HL-60/S4 treated with retinoic acid at 250 ng/mL for 4 days and 3 days (cell line): Measurements from ENCODE around the gene HOXA11.

Experiments
- in situ Hi-C: fragments of 300-500 bp; cut with MboI; formaldehyde crosslinking; loops from 2 replicates; pipeline ENCODE4 v1.7.0; 2022; ENCODE audit warnings: low sequenced_read_pairs

HOXA11 gene

DNA sequence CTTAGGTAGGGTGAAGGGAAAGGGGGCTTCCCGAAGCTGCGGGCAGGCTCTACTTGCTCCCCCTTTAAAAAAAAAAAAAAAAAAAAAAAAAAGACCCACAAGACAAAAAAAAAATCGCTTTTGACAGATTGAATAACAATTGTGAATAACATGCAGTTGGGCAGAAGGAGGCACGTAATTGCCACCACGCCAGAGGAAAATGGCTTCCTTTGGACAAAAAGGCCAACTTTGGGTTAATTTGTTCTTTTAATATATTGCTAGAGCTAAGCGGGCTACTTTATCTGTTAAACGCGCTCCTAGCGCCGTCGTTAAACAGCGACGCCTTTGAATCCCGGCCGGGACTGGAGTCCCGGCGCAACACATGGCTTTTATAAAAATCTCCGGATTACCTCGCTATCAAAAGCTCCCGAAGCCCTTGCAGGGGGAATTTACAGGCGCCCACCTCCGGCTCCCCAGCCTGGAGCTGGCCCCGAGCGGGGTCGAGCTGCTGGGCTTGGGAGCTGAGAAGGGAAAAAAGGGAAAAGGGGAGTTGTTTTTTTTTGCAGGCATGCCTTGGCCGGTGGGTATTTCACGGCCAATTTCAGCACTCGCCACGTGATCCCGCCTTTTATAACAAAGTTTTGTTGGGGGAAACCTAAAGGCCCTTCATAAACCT, 1.2 kb downstream of the HOXA11 start:
- in situ Hi-C loops, result loop anchor here (25.0 kb wide), 1 partner anchor 1297 kb away; no protein-coding TSS in a partner anchor

DNA sequence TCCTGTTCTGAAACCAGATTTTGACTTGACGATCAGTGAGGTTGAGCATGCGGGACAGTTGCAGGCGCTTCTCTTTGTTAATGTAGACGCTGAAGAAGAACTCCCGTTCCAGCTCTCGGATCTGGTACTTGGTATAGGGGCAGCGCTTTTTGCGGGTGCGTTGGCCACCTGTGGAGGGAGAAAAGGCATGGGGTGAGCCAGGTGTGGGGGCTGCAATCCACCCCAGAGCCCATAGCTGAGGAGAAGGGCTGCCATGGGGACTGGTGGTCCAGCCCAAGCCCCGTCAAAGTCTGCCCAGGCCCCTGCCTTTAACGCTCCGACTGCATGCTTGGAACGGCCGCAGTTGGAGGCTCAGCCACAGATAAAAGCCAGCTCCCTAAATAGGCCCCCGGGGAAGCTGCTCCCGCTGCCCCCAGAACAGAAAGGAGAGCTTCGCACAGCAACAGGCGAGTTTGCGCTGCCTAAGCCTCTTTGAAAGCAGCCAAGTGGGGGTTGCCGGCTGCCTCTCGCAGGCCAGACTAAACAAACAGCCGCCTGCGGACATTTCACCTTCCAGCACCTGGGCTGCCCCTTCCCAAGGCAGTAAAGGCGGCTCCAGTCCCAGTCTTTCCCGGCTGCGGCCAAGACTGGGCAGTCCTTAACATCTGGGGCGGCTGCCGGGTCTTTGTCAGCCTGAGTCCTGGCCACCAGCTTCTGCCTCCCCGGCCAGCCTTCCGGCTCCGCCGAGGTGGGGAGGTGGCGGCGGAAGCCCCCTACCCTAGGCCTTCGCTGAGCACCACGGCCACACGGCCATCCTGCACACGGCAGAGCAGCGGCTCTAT, 2.0 kb downstream of the HOXA11 start:
- in situ Hi-C loops, result loop anchor here (25.0 kb wide), 1 partner anchor 1296 kb away; no protein-coding TSS in a partner anchor

DNA sequence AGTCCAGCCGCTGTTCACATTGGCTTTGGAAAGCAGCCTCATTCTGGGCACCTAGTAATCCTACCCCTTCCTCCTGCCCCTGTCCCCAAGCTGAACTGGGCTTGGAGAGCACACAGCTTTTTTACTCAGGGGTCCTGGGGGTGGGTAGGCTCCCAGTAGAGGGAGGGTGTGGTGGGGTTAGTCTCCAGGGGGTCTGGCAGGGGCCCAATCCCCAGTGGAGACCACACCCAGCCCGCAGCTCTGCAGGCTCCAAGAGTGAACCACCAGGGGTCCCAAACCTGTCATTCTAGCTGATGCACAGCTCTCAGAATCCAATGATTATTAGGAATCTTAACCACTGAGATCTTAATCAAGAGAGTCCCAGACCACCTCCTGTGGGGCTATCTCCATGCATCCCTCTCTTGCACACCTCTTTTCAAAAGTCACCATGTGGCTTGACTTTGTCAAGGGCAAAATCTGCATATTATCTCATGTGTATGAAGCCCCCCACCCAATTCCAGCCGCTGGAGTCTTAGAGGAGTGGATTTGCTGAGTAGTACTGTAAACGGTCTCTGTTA, 2.7 kb downstream of the HOXA11 start:
- in situ Hi-C loops, result loop anchor here (25.0 kb wide), 1 partner anchor 1295 kb away; no protein-coding TSS in a partner anchor

DNA sequence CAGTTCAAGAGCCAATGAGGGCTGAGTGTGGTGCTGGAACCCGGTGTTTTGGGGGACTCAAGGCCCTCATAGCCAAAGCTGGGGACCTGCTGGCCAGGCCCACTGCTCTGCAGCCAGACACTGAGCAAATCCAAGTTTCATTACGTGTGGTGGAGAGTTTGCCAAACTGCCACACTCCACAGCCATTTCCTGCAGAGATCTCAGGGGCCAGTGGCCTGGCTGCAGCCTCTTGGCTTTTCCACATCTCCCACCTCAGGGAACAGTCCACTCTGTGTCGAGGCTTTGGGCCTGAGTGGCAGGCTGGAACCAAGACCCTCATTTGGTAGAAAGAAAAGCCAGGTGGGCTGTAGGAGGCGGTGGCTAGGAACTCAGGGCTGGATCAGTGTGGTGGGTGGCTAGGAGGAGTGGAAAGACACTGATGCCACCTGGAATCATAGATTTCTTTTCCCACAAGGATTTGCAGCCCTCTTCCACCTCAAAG, 3.2 kb downstream of the HOXA11 start:
- in situ Hi-C loops, result loop anchor here (25.0 kb wide), 1 partner anchor 1295 kb away; no protein-coding TSS in a partner anchor

DNA sequence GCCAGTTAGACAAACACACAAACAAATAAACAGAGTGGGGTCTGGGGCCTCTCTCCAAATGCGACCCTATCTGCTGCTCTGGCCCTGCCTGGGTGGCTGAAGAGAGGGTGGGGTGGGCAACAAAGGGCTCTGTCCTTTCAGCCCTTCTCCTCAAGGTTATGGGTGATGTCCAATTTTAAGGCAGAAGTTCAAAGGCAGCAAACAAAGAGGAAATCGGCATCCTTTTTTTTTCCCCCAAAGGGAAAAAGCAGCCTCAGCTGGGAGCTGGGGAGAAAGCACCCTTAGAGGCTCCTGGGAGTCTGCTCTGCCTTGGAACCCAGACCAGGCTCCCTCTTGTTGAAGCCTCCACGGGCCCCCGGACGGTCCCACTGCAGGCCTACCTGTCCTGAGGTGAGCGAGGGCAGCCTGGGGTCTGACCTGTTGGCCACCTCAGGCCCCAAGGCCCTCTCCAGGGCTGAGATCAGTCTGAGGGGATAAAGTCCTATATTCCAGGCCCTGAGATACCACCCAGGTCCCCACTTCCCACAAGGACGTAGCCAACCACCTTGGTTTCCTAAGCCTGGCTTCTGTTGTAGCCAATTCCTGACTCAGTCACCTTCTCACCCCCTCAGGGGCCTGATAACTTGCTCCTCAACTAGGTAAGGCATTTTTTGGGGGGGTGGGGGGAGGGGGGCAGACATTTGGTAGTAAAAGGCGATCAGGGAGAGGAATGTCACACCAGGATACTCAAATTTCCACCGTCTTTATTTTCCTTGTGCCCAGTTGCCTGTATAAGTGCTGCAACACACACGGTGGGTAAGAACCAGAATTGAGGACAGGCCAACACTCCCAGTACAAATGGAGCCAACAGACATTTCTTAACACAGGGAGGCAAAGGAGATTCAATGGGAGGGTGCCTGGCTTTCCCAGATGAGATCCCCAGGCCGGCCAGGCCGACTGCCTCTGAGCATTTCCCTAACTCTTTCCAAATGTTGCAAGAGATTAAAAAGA, 4.3 kb downstream of the HOXA11 start:
- in situ Hi-C loops, result loop anchor here (25.0 kb wide), 1 partner anchor 1293 kb away; no protein-coding TSS in a partner anchor

DNA sequence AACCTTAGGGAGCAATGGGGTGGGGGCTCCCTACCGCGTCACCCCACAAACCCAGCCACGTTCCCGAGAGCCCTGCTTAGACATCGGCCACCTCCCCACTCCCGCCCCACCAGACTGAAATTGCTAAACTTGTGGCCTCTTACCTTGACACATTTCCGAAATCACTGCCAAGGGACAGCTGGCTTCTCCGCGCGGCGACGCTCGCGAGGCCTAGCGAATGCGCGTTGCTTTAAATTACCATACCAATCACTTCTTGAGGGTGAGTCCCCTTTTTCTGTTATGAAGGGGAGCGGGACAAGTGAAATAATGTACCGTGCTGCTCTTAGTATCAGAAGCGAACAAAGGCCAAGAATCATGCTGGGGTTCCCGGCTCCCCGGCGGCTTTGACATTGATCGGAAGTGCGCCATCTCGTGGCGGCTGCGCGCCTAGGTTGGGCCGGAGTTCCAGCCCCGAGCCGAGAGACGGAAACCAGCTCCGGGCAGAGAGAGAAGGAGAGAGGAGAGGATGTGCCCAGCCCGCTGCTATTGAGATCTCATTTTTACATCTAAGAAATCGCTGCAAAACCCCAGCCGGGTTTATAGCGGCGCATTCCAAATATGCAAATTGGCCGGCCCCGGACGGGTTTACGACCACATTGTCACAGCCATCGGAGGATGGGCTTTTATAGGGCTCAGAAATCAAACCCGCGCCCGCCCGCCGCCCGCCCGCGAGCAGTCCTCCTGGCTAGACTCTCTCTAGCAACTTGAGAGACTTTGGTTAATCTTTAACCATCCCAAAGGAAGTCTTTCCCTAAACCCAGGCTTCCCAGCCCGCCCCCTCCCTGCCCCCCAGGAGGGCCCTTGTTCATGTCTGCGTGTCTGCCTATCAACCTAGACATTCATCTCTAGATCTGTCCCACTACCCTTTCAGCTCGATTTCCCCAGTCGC, 5.3 kb downstream of the HOXA11 start:
- in situ Hi-C loops, result loop anchor here (25.0 kb wide), 1 partner anchor 1292 kb away; no protein-coding TSS in a partner anchor

DNA sequence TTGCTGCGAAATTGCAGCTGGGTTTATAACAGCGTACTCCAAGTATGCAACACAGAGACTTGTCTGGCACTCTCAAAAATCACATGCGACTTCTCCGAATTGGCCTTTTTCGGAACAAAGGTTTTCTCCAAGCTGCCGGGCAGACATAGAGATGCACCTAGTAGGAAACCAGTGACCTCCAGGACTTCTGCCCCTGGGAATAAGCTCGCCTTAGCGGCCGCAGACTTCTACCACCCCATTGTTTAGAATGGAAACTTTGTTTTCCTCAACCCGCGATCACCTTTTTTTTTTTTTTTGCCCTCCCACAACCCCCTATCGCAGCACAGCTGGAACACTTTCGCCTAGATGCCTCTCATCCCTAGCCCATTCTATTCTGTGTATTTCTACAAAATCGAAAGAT, 6.0 kb downstream of the HOXA11 start:
- in situ Hi-C loops, result loop anchor here (25.0 kb wide), 1 partner anchor 1292 kb away; no protein-coding TSS in a partner anchor

DNA sequence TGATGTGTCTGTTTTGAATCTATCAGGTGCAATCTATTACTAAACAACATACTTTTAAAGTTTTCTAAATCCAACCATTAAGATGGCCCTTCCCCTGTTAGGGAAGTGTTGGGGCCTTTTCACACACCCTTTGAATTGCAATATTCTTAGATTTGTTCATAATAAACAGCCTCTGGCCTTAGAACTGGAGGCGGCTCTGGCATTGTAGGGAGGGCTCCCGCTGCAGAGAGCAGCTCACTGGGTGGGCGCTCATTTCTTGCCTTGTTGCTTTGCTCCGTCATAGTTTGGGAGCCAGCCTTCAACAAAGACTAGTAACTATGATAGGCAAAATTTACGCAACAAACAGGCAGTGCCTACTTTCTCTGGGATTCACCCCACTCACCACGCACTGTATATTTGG, 6.7 kb downstream of the HOXA11 start:
- in situ Hi-C loops, result loop anchor here (25.0 kb wide), 1 partner anchor 1291 kb away; no protein-coding TSS in a partner anchor

DNA sequence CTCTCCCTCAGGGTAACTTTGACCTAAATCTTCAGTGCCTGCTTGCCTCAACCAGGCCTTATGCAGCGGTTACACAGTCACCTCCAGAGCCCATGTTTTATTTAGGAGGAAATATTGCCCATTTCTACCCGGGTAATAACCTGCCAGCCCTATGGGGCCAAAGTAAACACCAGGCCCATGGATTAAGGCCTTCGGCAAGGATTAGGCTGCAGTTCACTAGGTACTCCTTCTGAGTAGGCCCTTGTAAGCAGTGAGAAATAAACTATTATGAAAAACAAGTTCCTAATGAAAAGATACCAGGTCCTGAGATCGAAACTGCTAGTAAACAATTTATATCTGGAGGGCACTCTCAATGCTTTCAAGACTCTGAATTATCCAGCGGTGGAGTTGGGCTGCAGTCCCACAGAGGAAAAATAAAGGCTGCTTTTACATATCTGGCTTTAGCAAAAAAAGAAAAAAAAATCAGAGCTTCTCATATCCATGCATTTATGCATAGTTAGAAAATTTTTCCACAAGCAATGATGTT, 7.2 kb downstream of the HOXA11 start:
- in situ Hi-C loops, result loop anchor here (25.0 kb wide), 1 partner anchor 1291 kb away; no protein-coding TSS in a partner anchor

DNA sequence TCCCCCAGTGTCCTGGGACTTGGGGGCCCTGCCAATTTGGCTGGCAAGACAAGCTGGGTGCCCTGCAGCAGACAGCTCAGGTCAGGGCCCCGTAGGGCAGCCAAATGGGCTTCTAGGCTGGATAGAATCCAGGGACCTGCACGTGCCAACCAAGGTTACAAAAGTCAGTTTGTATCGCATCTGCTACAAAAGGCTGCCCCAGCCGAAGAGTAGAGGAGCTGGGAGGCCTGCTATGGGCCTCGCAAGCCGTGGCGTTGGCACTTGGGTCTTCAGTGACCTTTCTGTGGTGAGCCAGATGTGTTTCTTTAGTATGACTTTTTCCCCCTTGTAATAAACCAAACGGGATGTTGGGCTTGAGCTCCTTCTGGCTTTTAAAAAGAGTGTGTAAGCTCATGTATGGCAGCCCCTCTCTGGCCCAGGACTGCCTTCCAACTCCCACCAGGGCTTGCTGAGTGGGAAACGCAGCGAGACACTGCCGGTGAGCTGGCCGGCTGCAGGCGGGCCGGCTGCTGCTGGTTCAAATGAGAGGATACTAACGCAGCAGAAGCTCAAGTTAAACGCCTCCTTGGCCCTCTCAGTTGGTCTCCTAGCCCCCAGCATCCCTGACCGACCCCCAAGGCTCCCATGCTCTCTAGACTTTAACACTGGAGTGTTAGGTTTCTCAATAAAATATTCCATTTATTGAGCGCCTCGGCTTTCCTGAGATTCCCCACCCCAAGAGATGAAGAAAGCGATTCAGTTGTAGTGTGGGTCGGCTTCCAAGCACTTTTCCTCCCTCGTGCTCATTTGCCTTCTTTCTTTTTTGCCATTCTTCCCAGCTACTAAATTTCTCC, 7.9 kb downstream of the HOXA11 start:
- in situ Hi-C loops, result loop anchor here (25.0 kb wide), 1 partner anchor 1290 kb away; no protein-coding TSS in a partner anchor

DNA sequence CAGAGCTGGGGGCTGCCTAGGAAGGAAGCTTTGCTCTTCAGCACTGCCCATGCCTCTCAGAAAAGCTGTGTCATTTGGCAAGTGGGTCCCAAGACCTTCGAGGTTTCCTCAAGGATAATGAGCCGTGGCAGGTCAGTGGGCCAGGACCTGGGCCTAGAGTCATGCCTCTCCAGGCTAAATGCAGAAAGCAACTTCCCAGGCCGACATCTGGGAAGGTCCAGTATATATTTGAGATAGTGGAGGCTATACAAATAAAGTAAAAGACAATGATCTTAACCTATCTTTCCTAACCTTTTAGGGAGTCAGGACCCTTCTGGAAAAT, 8.5 kb downstream of the HOXA11 start:
- in situ Hi-C loops, result loop anchor here (25.0 kb wide), 1 partner anchor 1289 kb away; no protein-coding TSS in a partner anchor

DNA sequence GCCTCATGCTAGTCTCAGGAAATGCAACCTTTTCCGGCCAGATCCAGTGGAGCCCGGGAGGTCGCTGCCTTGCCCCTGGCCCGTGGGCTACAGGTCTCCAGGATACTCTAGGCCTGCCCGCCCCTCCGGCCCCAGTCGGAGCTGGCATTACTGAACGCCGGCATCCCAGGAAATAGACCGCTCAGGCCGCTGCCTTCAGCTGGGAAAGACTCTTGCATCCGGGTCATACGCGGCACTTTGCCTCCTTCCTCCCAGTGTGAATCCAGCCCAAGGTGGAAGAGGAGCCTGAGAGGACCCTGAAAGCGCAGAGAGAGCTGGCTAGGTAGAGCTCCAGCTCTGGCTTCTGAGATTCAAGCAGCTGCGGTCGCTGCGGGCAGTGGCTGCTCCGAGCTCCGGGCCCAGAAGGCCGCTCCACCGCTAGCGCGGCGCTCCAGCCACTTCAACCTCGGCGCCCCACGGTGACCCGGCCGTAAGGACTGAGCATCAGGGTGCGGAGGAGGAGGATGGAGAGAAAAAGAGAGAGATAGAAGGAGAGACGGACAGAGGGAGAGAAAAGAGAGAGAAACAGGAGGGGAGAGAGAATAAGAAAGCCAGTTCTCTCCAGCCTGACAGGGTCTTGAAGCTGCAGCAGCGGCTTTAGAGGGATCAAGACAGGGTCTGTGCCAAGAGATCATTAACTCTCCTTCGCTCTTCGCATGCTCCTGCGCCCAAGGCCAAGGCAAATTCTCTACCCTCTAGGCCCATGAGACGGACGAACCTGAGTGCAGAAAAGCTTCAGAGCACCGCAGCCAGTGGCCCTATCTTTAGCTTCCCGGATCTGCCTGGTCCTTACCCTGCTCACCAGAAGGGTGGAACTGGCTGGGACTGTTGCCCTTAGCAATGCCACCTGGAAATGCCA, 9.2 kb downstream of the HOXA11 start:
- in situ Hi-C loops, result loop anchor here (25.0 kb wide), 1 partner anchor 1289 kb away; no protein-coding TSS in a partner anchor

DNA sequence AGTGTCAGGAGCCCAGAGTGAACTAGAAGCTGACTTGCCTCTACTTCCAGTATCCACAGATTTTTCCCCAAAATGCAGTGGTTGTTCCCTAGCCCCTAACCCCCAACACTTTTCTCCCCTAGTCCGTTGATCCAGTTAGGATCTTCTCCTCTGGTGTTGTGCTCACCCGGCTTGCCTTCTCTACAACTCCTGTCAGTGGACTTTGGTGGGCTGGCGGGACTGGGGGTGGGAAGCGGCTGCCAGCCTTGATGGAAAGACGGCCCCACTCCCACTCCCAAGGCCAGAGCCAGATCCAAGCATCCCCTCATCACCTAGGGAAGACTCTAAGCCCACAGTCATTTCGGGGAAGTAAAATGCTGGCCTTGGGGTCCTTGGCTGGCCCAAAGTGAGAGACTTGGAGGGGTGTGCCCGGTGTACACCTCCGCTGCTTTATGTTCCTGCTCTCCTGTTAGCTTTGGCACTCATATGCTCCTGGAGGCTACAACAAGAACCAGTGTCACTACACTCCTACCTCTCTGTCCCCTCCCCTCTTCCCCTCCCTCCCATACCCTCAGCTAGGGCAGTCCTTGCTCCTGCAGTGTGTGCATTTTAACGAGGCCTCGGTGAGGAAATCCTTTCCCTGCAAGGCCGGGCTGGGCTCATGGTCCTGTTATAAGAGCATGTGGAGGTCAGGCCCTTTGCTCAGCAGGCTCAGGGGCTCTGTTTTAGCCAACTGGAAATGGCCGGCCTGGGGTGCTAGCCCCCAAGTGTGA, 10.0 kb downstream of the HOXA11 start:
- in situ Hi-C loops, result loop anchor here (25.0 kb wide), 1 partner anchor 1288 kb away; no protein-coding TSS in a partner anchor

DNA sequence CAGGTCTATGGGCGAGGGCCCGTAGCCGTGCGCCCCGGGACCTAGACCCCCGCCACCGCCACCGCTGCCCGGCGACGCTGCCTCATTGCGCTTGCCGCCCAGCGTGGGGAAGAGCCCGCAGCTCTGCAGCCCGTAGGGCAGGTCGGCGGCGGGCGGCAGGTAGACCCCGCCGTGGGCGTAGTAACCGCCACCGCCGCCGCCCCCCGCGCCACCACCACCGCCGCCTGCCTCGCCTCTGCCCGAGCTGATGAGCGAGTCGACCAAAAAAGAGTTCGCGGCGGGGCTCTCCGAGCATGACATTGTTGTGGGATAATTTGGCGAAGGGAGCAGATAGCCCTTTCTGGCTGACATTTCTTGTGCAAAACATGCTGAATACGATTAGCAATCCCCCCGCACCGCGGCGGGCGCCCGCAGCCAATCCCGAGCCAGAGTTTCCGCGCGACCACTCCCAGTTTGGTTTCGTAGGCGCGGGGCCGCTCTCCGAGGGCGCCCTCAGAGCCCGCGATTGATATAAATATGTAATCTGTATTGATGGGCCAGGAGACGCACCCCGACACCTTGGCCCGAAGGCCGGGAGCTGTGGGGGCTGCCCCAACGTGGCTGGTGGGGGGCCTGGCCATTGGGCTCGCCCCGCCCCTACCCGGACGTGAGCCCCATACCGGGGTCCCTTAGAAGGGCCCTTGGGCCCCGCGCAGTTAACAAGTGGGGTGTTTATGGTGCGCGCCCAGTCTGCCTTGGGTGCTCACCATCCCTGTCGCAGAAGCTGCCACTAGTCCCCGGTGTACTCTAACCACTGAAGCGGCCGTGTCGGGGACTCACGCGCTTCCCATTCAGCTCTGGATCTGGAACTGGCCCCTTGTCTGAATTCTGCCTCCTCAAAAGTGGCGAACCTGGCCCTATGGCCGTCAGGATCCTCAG, 10.8 kb downstream of the HOXA11 start, which contains the start of gene HOXA10:
Gene HOXA10 (minus strand): TSS at position 365 of the 918 bp plus-strand sequence. CDS start 14 bp downstream, at position 351.
- in situ Hi-C loops, result no loop called here

DNA sequence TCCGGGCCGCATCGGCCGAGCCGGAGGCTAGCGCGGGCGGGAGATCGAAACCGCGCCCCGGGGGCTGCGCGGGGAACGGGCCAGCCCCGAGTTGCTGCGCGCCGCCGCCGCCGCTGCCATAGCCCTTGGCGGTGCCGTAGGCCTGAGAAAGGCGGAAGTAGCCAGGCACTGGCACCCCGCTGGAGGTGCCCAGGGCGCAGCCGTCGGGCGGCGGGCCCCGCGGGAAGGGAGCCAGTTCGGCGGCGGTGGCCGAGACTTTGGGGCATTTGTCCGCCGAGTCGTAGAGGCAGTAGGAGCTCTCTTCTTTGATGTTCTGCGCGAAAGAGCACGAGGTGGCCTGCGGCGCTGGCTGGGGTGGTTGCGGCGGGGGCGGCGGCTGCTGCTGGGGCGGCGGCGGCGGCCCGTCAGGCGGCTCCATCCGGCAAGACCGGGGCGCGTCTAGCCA, 11.5 kb downstream of the HOXA11 start:
- in situ Hi-C loops, result no loop called here
